ENCODE data around the gene KANSL1. TPM values are rescaled to one million over a fixed set of nuclear protein-coding genes. Genes with fewer than 3 reads are reported as not detected.

The KANSL1 gene
- total RNA-seq, 1 donor = 63.2 TPM

- no peak for TF ChIP-seq CTCF (IDR thresholded peaks at IDR 0.05; ENCODE audit: insufficient read depth, low read length)
- no peak for DNase-seq (ENCODE audit: low read depth)
- no peak overlapping the region for H3K4me3 ChIP-seq (ENCODE audit: low read depth, low read length)
These were observed 29.2 kb downstream of the KANSL1 start for GRCh38 chr17:46163929-46164594.

- no peak for TF ChIP-seq CTCF (IDR thresholded peaks at IDR 0.05; ENCODE audit: insufficient read depth, low read length)
- DNase-seq (ENCODE audit: low read depth) = no peak
- H3K4me3 ChIP-seq (ENCODE audit: low read depth, low read length) = no peak overlapping the region
These were observed 29.9 kb downstream of the KANSL1 start for GRCh38 chr17:46163316-46163715.

GRCh38 chr17:46162866-46163265 lies 30.4 kb downstream of the KANSL1 start:
- no peak overlapping the region for H3K4me3 ChIP-seq (ENCODE audit: low read depth, low read length)
- no peak for TF ChIP-seq CTCF (IDR thresholded peaks at IDR 0.05; ENCODE audit: insufficient read depth, low read length)
- DNase-seq (ENCODE audit: low read depth) = no peak

- no peak for TF ChIP-seq CTCF (IDR thresholded peaks at IDR 0.05; ENCODE audit: insufficient read depth, low read length)
- H3K4me3 ChIP-seq (ENCODE audit: low read depth, low read length) = no peak overlapping the region
- DNase-seq (ENCODE audit: low read depth) = no peak
These were observed 33.1 kb downstream of the KANSL1 start for GRCh38 chr17:46160169-46160568.

- no peak for TF ChIP-seq CTCF (IDR thresholded peaks at IDR 0.05; ENCODE audit: insufficient read depth, low read length)
- H3K4me3 ChIP-seq (ENCODE audit: low read depth, low read length) = no peak overlapping the region
- DNase-seq (ENCODE audit: low read depth) = peak; percentile 65
These were observed 33.5 kb downstream of the KANSL1 start for GRCh38 chr17:46159686-46160085.

- no peak for DNase-seq (ENCODE audit: low read depth)
- TF ChIP-seq CTCF (IDR thresholded peaks at IDR 0.05; ENCODE audit: insufficient read depth, low read length) = no peak
- H3K4me3 ChIP-seq (ENCODE audit: low read depth, low read length) = no peak overlapping the region
These were observed 34.6 kb downstream of the KANSL1 start for GRCh38 chr17:46158323-46159296.

Measured in fibroblast of the aortic adventitia (primary cell).